Esophagus (tissue), 2 donors: Measurements from ENCODE around the gene RAP1GAP2. TPM values are rescaled to one million over a fixed set of nuclear protein-coding genes. Genes with fewer than 3 reads are reported as not detected.

ENCODE experiments used
- H3K27ac ChIP-seq, 2 donors: one replicate each; pipeline ENCODE4 v1.5.1; 2013; ENCODE audit warnings: low read depth in 2 of 2, mild to moderate bottlenecking in 2 of 2, inconsistent platforms in 1 of 2, low read length in 1 of 2, moderate library complexity in 1 of 2
- H3K27me3 ChIP-seq, 2 donors: one replicate each; pipeline ENCODE4 v1.6.1; 2013; ENCODE audit warnings: low read length in 2 of 2, control low read depth in 1 of 2, mild to moderate bottlenecking in 1 of 2; ENCODE audit not compliant: insufficient read depth in 2 of 2, control insufficient read depth in 1 of 2
- H3K36me3 ChIP-seq, 2 donors: one replicate each; pipeline ENCODE4 v1.6.1; 2013; ENCODE audit warnings: low read length in 1 of 2; ENCODE audit not compliant: control insufficient read depth in 2 of 2, insufficient read depth in 2 of 2
- H3K4me1 ChIP-seq, 2 donors: one replicate each; pipeline ENCODE4 v1.6.1; 2013; ENCODE audit warnings: low read length in 1 of 2; ENCODE audit not compliant: control insufficient read depth in 2 of 2, insufficient read depth in 2 of 2
- H3K4me3 ChIP-seq, 2 donors: one replicate each; pipeline ENCODE4 v1.5.1; 2013; ENCODE audit warnings: low read length in 2 of 2, mild to moderate bottlenecking in 2 of 2, low read depth in 1 of 2, moderate library complexity in 1 of 2
- H3K9me3 ChIP-seq, 2 donors: one replicate each; pipeline ENCODE4 v1.6.1; 2013; ENCODE audit warnings: mild to moderate bottlenecking in 2 of 2, low read depth in 1 of 2, low read length in 1 of 2, moderate library complexity in 1 of 2; ENCODE audit not compliant: control insufficient read depth in 2 of 2, insufficient read depth in 1 of 2
- WGBS, 2 donors: extraction: QIAGEN DNeasy Blood & Tissue Kit; methylation state at CpG; one replicate each; pipeline ENCODE4 v1.1.7; 2013; 5-methylcytosine and 5-hydroxymethylcytosine counted together
- polyA plus RNA-seq, 2 donors: library from polyadenylated mRNA; stranded (reverse); fragments of 200-250 nt; gene quantifications; one replicate each; pipeline ENCODE4 v1.2.3, GENCODE V29; 2013
- donor health status: healthy with polysubstance abuse.
- donor health status: Bipolar disorder and iron deficiency.

RAP1GAP2 gene
- polyA plus RNA-seq, 2 donors: 3.6 to 5.1 TPM

DNA sequence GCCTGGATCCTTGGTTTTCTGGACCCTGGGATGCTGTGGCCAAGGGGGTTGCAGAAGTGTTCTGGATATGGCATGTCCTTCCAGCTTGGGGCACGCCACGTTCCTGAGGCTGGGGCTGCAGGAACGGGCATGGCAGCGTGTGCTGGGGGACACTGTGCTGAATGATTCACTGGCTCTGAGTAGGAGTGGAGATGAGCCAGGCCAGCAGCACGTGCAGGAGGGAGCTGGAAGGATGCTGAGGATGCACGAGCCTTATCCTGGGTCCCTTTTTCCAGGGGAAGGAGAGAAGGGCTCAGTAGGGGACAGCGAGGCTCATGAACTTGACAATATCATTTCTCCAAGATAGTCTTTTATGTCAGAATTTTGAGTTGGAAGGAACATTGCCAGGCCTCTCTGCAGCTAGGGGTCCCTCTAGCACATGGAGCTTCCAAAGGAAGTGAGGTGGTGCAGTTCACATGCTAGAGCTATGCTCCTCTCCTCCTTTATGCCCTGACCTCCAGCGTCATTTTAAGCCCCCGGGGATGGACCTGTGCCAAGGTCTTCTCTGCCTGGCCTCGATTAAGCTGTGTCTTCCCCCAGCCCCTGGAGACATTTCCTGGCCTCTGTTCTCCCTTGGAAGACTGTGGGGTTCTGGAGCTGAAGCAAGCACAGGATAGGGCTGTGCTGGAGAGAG, 141.2 kb downstream of the RAP1GAP2 start:
- Histone ChIP-seq H3K4me1 (no peaks in the 10 kb centered on the region), H3K9me3 (peaks cover 0 to 2% of the 10 kb centered on the region in 2 donors), H3K4me3 (no peak overlapping the region), H3K27ac (no peak overlapping the region), H3K27me3 (no peaks in the 10 kb centered on the region), H3K36me3 (no peaks in the 10 kb centered on the region)
- WGBS, 2 donors: 42 to 52% methylated on average over 10 of the region's 10 CpGs

DNA sequence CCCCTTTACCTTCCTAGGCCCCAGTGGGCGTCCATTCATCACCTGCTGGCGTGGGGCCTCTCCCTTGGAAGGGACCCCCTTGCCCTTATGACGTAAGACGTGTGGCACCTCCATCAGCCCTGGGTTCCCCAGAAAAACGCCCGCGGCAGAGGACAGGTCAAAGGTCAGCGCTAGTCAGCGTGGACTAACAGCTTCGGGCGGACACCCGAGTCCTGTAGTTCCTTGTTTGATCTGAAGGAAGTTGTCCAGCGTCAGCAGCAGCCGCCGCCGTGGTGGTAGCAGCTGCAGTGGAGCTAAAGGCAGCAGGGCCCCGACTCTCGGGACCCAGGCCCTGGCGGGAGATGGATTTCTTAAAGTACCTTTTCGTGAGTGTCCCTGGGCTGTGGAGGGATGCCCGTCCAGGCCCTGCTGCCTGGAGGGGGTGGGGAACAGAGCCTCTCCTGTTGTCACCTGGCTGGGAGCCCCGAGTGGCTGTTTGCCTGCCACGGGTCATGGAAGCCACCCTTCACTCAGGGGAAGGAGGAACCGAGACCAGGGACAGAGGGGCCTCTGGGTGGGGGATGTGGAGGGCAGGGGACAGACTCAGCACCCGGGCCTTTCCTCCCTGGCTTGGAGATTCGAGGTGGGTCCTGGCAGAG, 143.6 kb downstream of the RAP1GAP2 start:
- Histone ChIP-seq H3K27ac (no peak overlapping the region), H3K4me3 (no peak overlapping the region), H3K27me3 (no peaks in the 10 kb centered on the region), H3K9me3 (peaks cover 0 to 2% of the 10 kb centered on the region in 2 donors), H3K36me3 (no peaks in the 10 kb centered on the region), H3K4me1 (no peaks in the 10 kb centered on the region)
- 63 to 72% methylated on average over 26 of the region's 26 CpGs for WGBS, 2 donors

DNA sequence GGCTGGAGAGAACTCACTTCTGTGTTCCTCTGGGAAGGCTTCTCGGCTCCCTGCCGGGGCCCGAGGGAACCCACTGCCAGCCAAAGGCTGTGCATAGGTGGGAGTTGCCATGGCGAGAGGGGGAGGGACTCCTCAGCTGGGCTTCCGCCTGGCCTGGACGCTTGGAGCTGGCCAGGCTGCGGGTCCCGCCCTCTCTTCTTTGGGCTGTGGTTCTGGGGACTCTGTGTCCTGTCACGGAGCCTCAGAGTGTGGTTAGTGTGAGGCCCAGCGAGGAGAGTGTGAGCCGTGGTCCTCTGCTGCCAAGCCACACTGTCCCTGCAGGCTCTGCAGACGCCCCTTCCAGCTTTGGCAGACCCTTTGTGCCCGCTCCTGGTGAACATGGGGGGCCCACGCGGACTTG, 144.1 kb downstream of the RAP1GAP2 start:
- 54 to 58% methylated on average over 14 to 15 of the region's 15 CpGs for WGBS, 2 donors
- Histone ChIP-seq H3K27me3 (no peaks in the 10 kb centered on the region), H3K9me3 (peaks cover 0 to 2% of the 10 kb centered on the region in 2 donors), H3K4me3 (no peak overlapping the region), H3K36me3 (no peaks in the 10 kb centered on the region), H3K4me1 (no peaks in the 10 kb centered on the region), H3K27ac (no peak overlapping the region)

DNA sequence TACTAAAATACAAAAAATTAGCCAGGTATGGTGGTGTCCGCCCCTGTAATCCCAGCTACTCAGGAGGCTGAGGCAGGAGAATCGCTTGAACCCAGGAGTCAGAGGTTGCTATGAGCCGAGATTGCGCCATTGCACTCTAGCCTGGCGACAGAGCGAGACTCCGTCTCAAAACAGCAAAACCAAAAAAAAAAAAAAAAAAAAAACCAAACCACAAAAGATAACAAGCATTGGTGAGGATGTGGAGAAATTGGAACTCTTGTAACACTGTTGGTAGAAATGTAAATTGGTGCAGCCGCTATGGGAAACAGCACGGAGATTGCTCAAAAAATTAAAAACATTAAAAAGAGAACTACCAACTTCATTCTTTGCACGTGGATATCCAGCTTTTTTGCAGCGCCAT, 147.7 kb downstream of the RAP1GAP2 start:
- 78 to 80% methylated on average over 11 of the region's 11 CpGs for WGBS, 2 donors

DNA sequence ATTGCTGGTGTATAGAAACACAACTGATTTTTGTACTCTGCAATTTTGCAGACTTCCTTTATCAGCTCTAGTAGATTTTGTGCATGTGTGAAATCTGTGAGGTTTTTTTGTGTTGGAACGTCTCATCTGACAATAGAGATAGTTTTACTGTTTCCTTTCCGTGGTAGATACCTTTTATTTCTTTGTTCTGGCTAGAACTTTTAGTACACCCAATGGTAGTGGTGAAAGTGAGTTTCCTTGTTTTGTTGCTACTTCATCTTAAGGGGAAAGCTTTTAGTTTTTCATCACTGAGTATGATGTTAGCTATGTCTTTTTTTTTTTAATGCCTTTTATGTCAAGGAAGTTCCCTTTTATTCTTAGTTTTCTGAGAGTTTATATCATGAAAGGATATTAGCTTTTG, 149.1 kb downstream of the RAP1GAP2 start:
- no peaks in the 10 kb centered on the region for H3K9me3 ChIP-seq
- no peak overlapping the region for H3K4me3 ChIP-seq
- 31 to 37% methylated on average over 2 of the region's 2 CpGs for WGBS, 2 donors
- no peaks in the 10 kb centered on the region for H3K27me3 ChIP-seq
- H3K4me1 ChIP-seq: peaks cover 0 to 7% of the 10 kb centered on the region in 2 donors
- no peak overlapping the region for H3K27ac ChIP-seq
- no peaks in the 10 kb centered on the region for H3K36me3 ChIP-seq

More for the DNA sequence above, 147.7 kb downstream of the RAP1GAP2 start:
- no peaks in the 10 kb centered on the region for H3K27me3 ChIP-seq
- peaks cover 0 to 2% of the 10 kb centered on the region in 2 donors for H3K9me3 ChIP-seq
- H3K4me1 ChIP-seq: no peaks in the 10 kb centered on the region
- no peaks in the 10 kb centered on the region for H3K36me3 ChIP-seq
- no peak overlapping the region for H3K27ac ChIP-seq
- H3K4me3 ChIP-seq: no peak overlapping the region

DNA sequence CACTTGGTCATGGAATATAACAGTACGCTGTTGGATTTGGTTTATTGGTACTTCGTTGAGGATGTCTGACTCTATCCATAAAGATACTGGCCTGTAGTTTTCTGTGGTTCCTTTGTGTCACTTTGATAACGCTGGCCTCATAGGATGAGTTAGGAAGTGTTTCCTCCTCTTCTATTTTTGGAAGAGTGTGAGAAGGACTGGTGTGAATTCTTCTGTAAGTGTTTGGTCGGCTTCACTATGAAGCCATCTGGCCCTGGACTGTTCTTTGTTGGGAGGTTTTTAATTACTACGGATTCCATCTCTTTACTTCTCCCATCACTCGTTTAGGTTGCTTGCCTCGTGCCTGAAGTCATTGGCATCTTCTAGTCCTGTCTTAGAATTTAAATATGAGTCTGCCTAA, 149.9 kb downstream of the RAP1GAP2 start:
- Histone ChIP-seq H3K27ac (no peak overlapping the region), H3K27me3 (no peaks in the 10 kb centered on the region), H3K9me3 (no peaks in the 10 kb centered on the region), H3K36me3 (no peaks in the 10 kb centered on the region), H3K4me1 (peaks cover 0 to 7% of the 10 kb centered on the region in 2 donors), H3K4me3 (no peak overlapping the region)
- WGBS, 2 donors: 83 to 85% methylated on average over 7 of the region's 7 CpGs

DNA sequence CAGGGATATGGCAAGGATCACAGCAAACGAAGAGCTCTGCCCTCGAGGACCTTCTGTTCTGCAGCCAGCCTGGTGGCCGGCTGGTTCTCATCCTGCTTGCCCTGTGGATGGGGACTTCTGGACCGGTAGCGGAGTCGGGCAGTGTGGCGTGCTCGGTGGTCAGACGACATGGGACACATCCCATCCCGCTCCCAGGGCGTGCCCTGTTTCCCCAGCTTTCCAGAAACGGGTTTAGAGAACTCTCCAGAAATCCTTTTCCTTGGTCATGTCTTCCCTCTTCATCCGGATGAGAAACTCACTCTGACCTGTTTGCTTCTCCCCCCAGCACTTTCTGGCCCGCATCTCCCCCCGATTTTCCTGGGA, 151.3 kb downstream of the RAP1GAP2 start:
- WGBS, 2 donors: 81 to 87% methylated on average over 15 of the region's 15 CpGs
- Histone ChIP-seq H3K9me3 (no peaks in the 10 kb centered on the region), H3K4me1 (peaks cover 0 to 7% of the 10 kb centered on the region in 2 donors), H3K27ac (no peak overlapping the region), H3K4me3 (no peak overlapping the region), H3K27me3 (no peaks in the 10 kb centered on the region), H3K36me3 (no peaks in the 10 kb centered on the region)

DNA sequence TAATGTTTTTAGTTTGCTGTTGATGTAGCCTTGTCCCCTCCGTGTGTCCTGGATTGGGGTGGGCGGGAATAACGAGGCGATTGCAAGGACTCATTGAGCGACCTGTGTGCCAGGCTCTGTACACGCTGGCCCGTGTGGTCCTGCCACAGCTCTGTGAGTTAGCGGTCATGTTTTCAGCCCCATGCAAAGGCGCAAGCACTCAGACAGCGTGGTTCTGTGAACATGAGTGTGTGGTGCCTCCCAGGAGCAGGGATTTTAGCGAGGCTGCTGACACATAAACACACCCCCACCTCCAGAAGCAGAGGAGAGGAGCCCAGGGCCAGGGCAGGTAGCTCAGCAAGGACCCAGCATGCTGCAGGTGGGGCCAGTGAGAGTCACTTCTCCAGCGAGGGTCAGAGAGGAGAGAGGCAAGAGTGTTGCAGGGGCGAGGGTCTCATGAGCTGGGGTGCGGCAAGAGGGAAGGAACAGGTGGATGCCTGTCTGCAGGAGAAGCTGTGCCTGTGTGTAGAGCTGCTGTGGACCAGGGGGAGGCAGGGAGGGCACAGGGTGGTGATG, 151.8 kb downstream of the RAP1GAP2 start:
- H3K9me3 ChIP-seq: no peaks in the 10 kb centered on the region

DNA sequence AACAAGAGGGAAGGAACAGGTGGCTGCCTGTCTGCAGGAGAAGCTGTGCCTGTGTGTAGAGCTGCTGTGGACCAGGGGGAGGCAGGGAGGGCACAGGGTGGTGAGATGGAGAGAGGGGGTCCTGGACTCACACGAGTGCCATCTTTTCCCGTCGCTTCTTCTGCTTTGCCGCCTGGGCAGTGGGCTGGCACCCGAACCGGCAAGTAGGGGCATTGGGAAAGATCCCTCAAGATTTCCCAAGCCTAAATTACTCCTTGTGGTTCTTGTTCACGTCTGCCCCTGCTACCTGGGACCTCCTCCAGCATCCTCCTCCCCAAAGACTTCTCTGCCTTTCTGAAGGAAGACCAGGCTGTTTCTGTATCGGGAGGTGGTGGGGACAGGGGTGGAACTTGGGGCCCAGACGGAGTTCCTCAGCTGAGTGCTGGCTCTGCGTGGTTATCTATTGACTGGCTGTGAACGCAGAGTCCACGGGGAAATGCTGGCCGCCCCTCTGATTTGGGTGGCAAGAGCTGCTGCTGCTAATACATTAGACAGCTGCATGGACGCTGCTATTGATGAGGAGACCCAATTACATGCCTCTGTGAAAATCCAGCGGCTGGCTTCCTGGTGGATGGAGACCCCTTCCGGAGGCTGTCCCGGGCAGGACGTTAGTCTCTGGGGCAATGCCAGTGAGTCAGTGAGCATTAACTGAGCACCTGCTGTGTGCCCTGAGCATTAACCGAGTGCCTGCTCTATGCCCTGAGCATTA, 152.7 kb downstream of the RAP1GAP2 start:
- H3K4me3 ChIP-seq: no peak overlapping the region
- H3K27ac ChIP-seq: no peak overlapping the region
- H3K27me3 ChIP-seq: no peaks in the 10 kb centered on the region
- H3K9me3 ChIP-seq: no peaks in the 10 kb centered on the region
- H3K4me1 ChIP-seq: peaks cover 0 to 7% of the 10 kb centered on the region in 2 donors
- H3K36me3 ChIP-seq: no peaks in the 10 kb centered on the region
- WGBS, 2 donors: 69 to 72% methylated on average over 19 of the region's 19 CpGs

More for the DNA sequence above, 151.8 kb downstream of the RAP1GAP2 start:
- Histone ChIP-seq H3K4me1 (peaks cover 0 to 7% of the 10 kb centered on the region in 2 donors), H3K27ac (no peak overlapping the region), H3K36me3 (no peaks in the 10 kb centered on the region), H3K4me3 (no peak overlapping the region), H3K27me3 (no peaks in the 10 kb centered on the region)
- WGBS, 2 donors: 76% methylated on average over 14 of the region's 14 CpGs
